Measurements from ENCODE around the gene PLCB1. TPM values are rescaled to one million over a fixed set of nuclear protein-coding genes. Genes with fewer than 3 reads are reported as not detected.

Gene PLCB1
- polyA plus RNA-seq, 1 donor (not counting 4 experiments of a cell fraction or from before 2014, with no cell fraction given) = 0.37 TPM

DNA sequence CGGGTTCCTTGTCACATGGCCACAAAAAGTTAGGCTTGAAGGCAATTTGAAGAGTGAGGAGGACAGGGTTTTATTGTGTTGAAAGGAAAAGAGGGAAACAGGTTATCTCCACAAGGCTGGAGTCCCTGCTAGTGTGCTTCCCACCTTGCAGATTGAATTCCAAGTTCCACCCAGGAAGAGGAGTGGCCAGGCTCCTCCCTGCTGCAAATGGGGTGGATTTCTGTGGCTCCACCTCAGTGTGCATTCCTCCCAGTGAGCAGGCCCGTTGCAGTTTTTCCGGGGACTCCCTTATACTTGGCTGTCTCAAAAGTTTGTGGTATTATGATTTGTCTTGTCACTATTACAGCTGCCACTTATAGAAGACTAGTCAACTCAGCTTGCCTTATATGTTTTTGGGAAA, 655.0 kb downstream of the PLCB1 start:
- H3K9me1 ChIP-seq (ENCODE audit: control insufficient read depth, extremely low read depth, insufficient read depth, low read length) = no peaks in the 10 kb centered on the region
- no peak overlapping the region for H3K4me2 ChIP-seq (ENCODE audit: control insufficient read depth, extremely low read depth, insufficient read depth, low read depth, low read length)
- no peaks in the 10 kb centered on the region for H4K20me1 ChIP-seq (ENCODE audit: control insufficient read depth, extremely low read depth, insufficient read depth, low read length)
- no peaks in the 10 kb centered on the region for H3K4me1 ChIP-seq (ENCODE audit: control insufficient read depth, extremely low read depth, insufficient read depth, low read length)
- dilution Hi-C loops (cut with MboI; ENCODE audit: extremely low pct_ligation_motif_present, low sequenced_read_pairs) = no loop called here
- H3K9me3 ChIP-seq (ENCODE audit: control insufficient read depth, low read depth, low read length) = no peaks in the 10 kb centered on the region
- H3K27ac ChIP-seq (ENCODE audit: control insufficient read depth, insufficient read depth, low read length) = no peak overlapping the region
- DNase-seq (ENCODE audit: low read depth, low spot score) (no peak), FAIRE-seq (no peak)
- H3K9ac ChIP-seq (ENCODE audit: control insufficient read depth, extremely low read depth, insufficient read depth, low read length) = no peak overlapping the region
- H3K4me3 ChIP-seq (ENCODE audit: control insufficient read depth in 2 of 3, extremely low read depth in 1 of 3, insufficient read depth in 2 of 3, low read depth in 1 of 3, low read length in 3 of 3) = no peak overlapping the region
- no peaks in the 10 kb centered on the region for H3K36me3 ChIP-seq (ENCODE audit: control insufficient read depth in 2 of 2, extremely low read depth in 1 of 2, insufficient read depth in 2 of 2, low read length in 2 of 2)
- no peaks in the 10 kb centered on the region for H3K79me2 ChIP-seq (ENCODE audit: control insufficient read depth, insufficient read depth, low read length)
- H3K27me3 ChIP-seq (ENCODE audit: control insufficient read depth, extremely low read depth, insufficient read depth, low read length) = no peaks in the 10 kb centered on the region
- H2AFZ ChIP-seq (ENCODE audit: control insufficient read depth, low read length) = no peak overlapping the region
- TF ChIP-seq, protein P1, sequence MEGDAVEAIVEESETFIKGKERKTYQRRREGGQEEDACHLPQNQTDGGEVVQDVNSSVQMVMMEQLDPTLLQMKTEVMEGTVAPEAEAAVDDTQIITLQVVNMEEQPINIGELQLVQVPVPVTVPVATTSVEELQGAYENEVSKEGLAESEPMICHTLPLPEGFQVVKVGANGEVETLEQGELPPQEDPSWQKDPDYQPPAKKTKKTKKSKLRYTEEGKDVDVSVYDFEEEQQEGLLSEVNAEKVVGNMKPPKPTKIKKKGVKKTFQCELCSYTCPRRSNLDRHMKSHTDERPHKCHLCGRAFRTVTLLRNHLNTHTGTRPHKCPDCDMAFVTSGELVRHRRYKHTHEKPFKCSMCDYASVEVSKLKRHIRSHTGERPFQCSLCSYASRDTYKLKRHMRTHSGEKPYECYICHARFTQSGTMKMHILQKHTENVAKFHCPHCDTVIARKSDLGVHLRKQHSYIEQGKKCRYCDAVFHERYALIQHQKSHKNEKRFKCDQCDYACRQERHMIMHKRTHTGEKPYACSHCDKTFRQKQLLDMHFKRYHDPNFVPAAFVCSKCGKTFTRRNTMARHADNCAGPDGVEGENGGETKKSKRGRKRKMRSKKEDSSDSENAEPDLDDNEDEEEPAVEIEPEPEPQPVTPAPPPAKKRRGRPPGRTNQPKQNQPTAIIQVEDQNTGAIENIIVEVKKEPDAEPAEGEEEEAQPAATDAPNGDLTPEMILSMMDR (optimal IDR thresholded peaks at IDR 0.05 in 1 of 3, IDR thresholded peaks at IDR 0.05 in 1 of 3, conservative IDR thresholded peaks at IDR 0.05 in 1 of 3; ENCODE audit: extremely low read depth in 1 of 3, insufficient read depth in 2 of 3, low read length in 3 of 3) = no peak
- no peak for TF ChIP-seq EZH2 (IDR thresholded peaks at IDR 0.05; ENCODE audit: low read length)

DNA sequence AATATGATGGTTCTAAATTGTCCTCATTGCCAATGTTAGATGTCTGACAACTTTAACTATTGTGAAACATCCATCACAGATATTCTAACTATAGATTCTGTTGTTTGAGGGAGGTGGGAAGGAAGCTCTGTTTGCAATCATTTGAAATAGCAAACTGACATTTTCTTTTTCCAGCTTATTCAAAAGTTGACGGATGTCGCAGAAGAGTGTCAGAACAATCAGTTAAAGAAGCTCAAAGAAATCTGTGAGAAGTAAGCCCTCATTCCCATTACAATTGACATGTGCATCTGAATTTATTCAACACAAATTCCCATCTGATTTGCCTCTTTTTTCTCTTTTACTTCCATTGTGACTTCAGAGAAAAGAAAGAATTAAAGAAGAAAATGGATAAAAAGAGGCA, 656.2 kb downstream of the PLCB1 start:
- FAIRE-seq = no peak
- Histone ChIP-seq H3K4me1 (ENCODE audit: control insufficient read depth, extremely low read depth, insufficient read depth, low read length) (no peaks in the 10 kb centered on the region), H3K27me3 (ENCODE audit: control insufficient read depth, extremely low read depth, insufficient read depth, low read length) (no peaks in the 10 kb centered on the region), H4K20me1 (ENCODE audit: control insufficient read depth, extremely low read depth, insufficient read depth, low read length) (no peaks in the 10 kb centered on the region), H3K4me3 (ENCODE audit: control insufficient read depth in 2 of 3, extremely low read depth in 1 of 3, insufficient read depth in 2 of 3, low read depth in 1 of 3, low read length in 3 of 3) (no peak overlapping the region), H3K9me1 (ENCODE audit: control insufficient read depth, extremely low read depth, insufficient read depth, low read length) (no peaks in the 10 kb centered on the region), H3K9ac (ENCODE audit: control insufficient read depth, extremely low read depth, insufficient read depth, low read length) (no peak overlapping the region), H2AFZ (ENCODE audit: control insufficient read depth, low read length) (no peak overlapping the region), H3K27ac (ENCODE audit: control insufficient read depth, insufficient read depth, low read length) (no peak overlapping the region), H3K79me2 (ENCODE audit: control insufficient read depth, insufficient read depth, low read length) (no peaks in the 10 kb centered on the region), H3K4me2 (ENCODE audit: control insufficient read depth, extremely low read depth, insufficient read depth, low read depth, low read length) (no peak overlapping the region), H3K9me3 (ENCODE audit: control insufficient read depth, low read depth, low read length) (no peaks in the 10 kb centered on the region), H3K36me3 (ENCODE audit: control insufficient read depth in 2 of 2, extremely low read depth in 1 of 2, insufficient read depth in 2 of 2, low read length in 2 of 2) (no peaks in the 10 kb centered on the region)
- dilution Hi-C loops (cut with MboI; ENCODE audit: extremely low pct_ligation_motif_present, low sequenced_read_pairs) = no loop called here
- TF ChIP-seq, protein P1 (optimal IDR thresholded peaks at IDR 0.05 in 1 of 3, IDR thresholded peaks at IDR 0.05 in 1 of 3, conservative IDR thresholded peaks at IDR 0.05 in 1 of 3; ENCODE audit: extremely low read depth in 1 of 3, insufficient read depth in 2 of 3, low read length in 3 of 3) = no peak
- no peak for TF ChIP-seq EZH2 (IDR thresholded peaks at IDR 0.05; ENCODE audit: low read length)
- no peak for DNase-seq (ENCODE audit: low read depth, low spot score)

Measured in keratinocyte (primary cell).